GM13976 (cell line): ENCODE results near the gene ZHX3.

Experiments
- DNase-seq: peaks from one replicate; pipeline ENCODE4 v3.0.0; 2012; ENCODE audit warnings: low spot score
- CTCF ChIP-seq: IDR thresholded peaks from 2 replicates; pipeline ENCODE4 v1.5.1; 2012; ENCODE audit warnings: borderline replicate concordance, mild to moderate bottlenecking; ENCODE audit not compliant: insufficient read depth; ENCODE audit errors: extremely low read depth, missing control alignments, control extremely low read depth
- in situ Hi-C: fragments of 300-500 bp; cut with MboI; formaldehyde crosslinking; loops from one replicate; pipeline ENCODE4 v1.12.0; 2022; ENCODE audit warnings: low sequenced_read_pairs, mixed read lengths, inconsistent platforms; ENCODE audit not compliant: unreplicated experiment

Gene ZHX3

DNA sequence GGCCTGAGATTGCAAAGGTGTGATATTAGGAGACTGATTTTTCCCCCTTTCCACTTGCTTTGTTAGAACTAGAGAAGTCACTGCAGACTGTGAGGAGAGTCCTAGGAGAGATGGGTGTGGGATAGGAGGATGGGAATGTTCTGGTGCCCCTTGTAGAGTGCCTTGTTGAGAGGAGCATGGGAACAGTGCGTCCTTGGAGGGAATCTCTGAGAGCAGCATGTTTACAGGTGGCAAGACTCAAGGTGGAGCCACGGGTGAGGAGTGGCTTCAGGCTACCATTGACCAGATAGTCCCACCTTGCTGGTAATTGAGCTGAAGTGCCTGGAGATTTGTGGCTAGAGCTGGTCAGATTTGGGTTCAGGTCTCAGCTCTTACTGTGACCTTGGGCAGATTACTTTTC lies 174.2 kb downstream of the ZHX3 start:
- DNase-seq = no peak
- in situ Hi-C loops = no loop called here
- no peak for TF ChIP-seq CTCF

DNA sequence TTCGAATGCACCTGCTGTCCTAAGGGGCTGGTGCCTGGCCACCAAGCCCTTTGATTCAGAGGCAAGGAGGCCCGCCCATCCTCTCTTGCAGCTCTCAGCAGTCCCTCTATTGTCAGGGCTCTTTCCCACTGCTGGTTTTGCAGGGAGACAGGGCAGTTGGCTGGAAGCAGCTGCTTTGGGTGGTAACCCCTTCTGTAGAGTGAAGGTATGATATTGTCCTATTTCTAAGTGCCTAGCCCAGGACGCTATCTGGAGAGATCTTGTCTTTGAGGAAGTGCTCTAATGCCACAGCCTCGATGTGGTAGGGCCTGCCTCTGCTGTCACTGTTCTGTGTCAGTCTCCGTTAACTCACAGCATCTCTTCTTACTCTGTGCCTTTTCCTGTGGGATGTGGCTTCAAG lies 174.6 kb downstream of the ZHX3 start:
- DNase-seq = no peak
- no peak for TF ChIP-seq CTCF
- in situ Hi-C loops = no loop called here

GRCh38 chr20:41142245-41142644 lies 175.3 kb downstream of the ZHX3 start:
- in situ Hi-C loops = no loop called here
- no peak for DNase-seq
- no peak for TF ChIP-seq CTCF

GRCh38 chr20:41141153-41141815 lies 176.2 kb downstream of the ZHX3 start:
- no peak for TF ChIP-seq CTCF
- in situ Hi-C loops = no loop called here
- no peak for DNase-seq

GRCh38 chr20:41140226-41141133 lies 177.1 kb downstream of the ZHX3 start:
- in situ Hi-C loops = no loop called here
- TF ChIP-seq CTCF = no peak
- DNase-seq = no peak

GRCh38 chr20:41139227-41140093 lies 178.1 kb downstream of the ZHX3 start:
- in situ Hi-C loops = no loop called here
- TF ChIP-seq CTCF = no peak
- no peak for DNase-seq
